Stimulated activated CD8-positive, alpha-beta memory T cell treated with anti-CD3 and anti-CD28 coated beads, Interleukin-15, amount 100 ng/mL, for 24 hours (primary cell): ENCODE results near the gene TTC24.
A peak's percentile ranks its signal among the peaks of the same experiment; 100 is the strongest.
"Not testable (repeated sequence)": the region's sequence is repeated elsewhere in the genome, so short reads cannot be mapped to it uniquely, and the experiment has no call there.

Experiments used
- DNase-seq: peaks from one replicate; pipeline ENCODE4 v3.0.0-alpha.2; 2020; ENCODE audit warnings: low read depth

Gene TTC24

GRCh38 chr1:156608981-156609380 lies 29.5 kb downstream of the TTC24 start:
- no peak for DNase-seq

- DNase-seq, result not testable (repeated sequence)
Measured at GRCh38 chr1:156610072-156610471, 30.5 kb downstream of the TTC24 start.

- no peak for DNase-seq
Measured at GRCh38 chr1:156612666-156613065, 33.1 kb downstream of the TTC24 start.

- no peak for DNase-seq
Measured at GRCh38 chr1:156615946-156616345, 36.4 kb downstream of the TTC24 start.

- no peak for DNase-seq
Measured at GRCh38 chr1:156616463-156616862, 36.9 kb downstream of the TTC24 start.

- DNase-seq, result no peak
Measured at GRCh38 chr1:156618853-156619581, 39.5 kb downstream of the TTC24 start, which contains the start of gene HAPLN2. HAPLN2 (plus strand) TSS chr1:156619415; CDS start chr1:156623491, 4,076 bp downstream.

GRCh38 chr1:156619582-156619955 lies 40.0 kb downstream of the TTC24 start:
- DNase-seq, result no peak

- no peak for DNase-seq
Measured at GRCh38 chr1:156622581-156623297, 43.2 kb downstream of the TTC24 start.

GRCh38 chr1:156623946-156624813 lies 44.7 kb downstream of the TTC24 start:
- no peak for DNase-seq

- DNase-seq, result no peak
Measured at GRCh38 chr1:156624814-156625435, 45.4 kb downstream of the TTC24 start.

- peak; percentile 35 for DNase-seq
Measured at GRCh38 chr1:156625436-156626078, 46.0 kb downstream of the TTC24 start.

GRCh38 chr1:156626079-156626438 lies 46.5 kb downstream of the TTC24 start:
- DNase-seq, result no peak

GRCh38 chr1:156627313-156627880 lies 47.9 kb downstream of the TTC24 start:
- DNase-seq, result no peak

- no peak for DNase-seq
Measured at GRCh38 chr1:156629823-156630449, 50.4 kb downstream of the TTC24 start.

GRCh38 chr1:156631152-156631551 lies 51.6 kb downstream of the TTC24 start:
- DNase-seq, result not testable (repeated sequence)

- DNase-seq, result no peak
Measured at GRCh38 chr1:156632355-156632754, 52.8 kb downstream of the TTC24 start.
